Panc1 (cell line): ENCODE data around the gene ZMYM4.

Experiments used
- CTCF ChIP-seq: fragments of 450-650 bp; IDR thresholded peaks from 2 replicates; pipeline ENCODE4 v1.5.1; 2017; ENCODE audit warnings: mild to moderate bottlenecking
- SIN3A ChIP-seq: IDR thresholded peaks from 2 replicates; pipeline ENCODE4 v1.6.1; 2012; ENCODE audit warnings: low read depth, mild to moderate bottlenecking, low read length, moderate library complexity, borderline replicate concordance; ENCODE audit not compliant: insufficient read depth

- TF ChIP-seq CTCF (no peak), SIN3A (no peak)
Measured at GRCh38 chr1:35284852-35285251, 16.3 kb downstream of the ZMYM4 start.
